ENCODE data around the gene RNF144A. TPM values are rescaled to one million over a fixed set of nuclear protein-coding genes. Genes with fewer than 3 reads are reported as not detected.

Gene RNF144A
- total RNA-seq, 1 experiment from 2014 or later = 0.21 TPM

DNA sequence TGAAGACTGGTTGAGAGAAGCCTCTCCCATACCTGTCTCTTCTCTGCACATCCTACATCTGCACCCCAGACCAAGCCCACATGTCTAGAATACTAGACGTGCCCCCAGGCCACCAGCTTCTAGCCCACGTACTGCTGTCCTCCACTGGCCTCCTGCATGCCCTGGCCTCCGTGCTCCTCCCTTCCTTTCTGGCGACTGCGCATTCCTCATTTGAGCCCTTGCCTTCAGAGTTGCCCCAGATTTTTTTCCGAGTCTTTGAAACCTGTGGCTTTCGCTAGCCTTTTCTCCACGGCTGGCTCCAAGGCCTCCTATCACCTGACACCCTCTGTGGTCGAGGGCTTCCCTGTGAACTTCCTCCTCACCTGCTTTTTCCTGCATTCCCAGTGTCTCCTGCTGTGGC is 11.2 kb downstream of the RNF144A start:
- CTCF ChIA-PET = interaction anchor here (0.7 to 1.6 kb wide), 3 partner anchors 9 to 116 kb away, joined by 3 to 6 read pairs (median 3); partner anchors contain the start of gene RNF144A
- intact Hi-C loops (cut with micrococcal nuclease) = no loop called here
- POLR2A ChIA-PET = no interaction called here
- peaks cover 7% of the 10 kb centered on the region for H3K9me3 Mint-ChIP-seq (ENCODE audit: unreplicated experiment)
- no peak for DNase-seq (ENCODE audit: unreplicated experiment)
- no peak overlapping the region for H3K27ac Mint-ChIP-seq (ENCODE audit: low read depth, unreplicated experiment)
- H3K36me3 Mint-ChIP-seq (ENCODE audit: insufficient read depth, unreplicated experiment) = no peaks in the 10 kb centered on the region
- no TSS peak for BruUV-seq (replicated peaks)
- H3K4me3 Mint-ChIP-seq (ENCODE audit: unreplicated experiment) = no peak overlapping the region
- no peaks in the 10 kb centered on the region for H3K4me1 Mint-ChIP-seq (ENCODE audit: insufficient read depth, unreplicated experiment)
- H3K27me3 Mint-ChIP-seq (ENCODE audit: insufficient read depth, unreplicated experiment) = peaks cover 47% of the 10 kb centered on the region
- TF ChIP-seq, protein P1, sequence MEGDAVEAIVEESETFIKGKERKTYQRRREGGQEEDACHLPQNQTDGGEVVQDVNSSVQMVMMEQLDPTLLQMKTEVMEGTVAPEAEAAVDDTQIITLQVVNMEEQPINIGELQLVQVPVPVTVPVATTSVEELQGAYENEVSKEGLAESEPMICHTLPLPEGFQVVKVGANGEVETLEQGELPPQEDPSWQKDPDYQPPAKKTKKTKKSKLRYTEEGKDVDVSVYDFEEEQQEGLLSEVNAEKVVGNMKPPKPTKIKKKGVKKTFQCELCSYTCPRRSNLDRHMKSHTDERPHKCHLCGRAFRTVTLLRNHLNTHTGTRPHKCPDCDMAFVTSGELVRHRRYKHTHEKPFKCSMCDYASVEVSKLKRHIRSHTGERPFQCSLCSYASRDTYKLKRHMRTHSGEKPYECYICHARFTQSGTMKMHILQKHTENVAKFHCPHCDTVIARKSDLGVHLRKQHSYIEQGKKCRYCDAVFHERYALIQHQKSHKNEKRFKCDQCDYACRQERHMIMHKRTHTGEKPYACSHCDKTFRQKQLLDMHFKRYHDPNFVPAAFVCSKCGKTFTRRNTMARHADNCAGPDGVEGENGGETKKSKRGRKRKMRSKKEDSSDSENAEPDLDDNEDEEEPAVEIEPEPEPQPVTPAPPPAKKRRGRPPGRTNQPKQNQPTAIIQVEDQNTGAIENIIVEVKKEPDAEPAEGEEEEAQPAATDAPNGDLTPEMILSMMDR (IDR thresholded peaks at IDR 0.05; ENCODE audit: unreplicated experiment) = no peak

DNA sequence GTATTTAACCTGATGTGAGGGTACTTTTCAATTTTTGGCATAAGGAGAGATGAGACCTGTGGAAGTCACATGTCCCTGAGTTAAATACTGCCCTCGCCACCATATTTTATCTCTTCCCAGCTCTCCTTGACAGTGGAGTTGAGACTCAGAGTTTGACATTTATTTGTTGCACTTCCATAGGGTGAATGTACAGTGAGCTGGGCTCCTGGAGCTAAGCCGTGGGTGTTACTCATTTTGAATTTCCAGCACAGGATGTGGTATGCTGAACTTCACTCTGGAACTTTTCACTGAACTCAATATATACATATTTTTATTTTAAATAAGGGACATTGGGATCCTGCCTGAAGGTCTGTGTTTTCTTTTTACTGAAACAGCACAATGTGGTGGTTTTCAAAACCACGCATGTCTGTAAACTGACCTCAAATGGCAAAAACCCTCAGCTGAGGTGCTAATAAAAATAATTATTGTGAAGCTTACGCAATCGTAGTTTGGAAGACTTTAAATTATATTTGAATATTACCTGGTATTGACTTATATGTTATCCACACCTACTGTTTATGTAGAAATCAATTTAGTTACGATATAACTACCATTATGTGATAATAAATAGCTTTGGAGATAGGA is 12.1 kb downstream of the RNF144A start:
- DNase-seq (ENCODE audit: unreplicated experiment) = no peak
- H3K36me3 Mint-ChIP-seq (ENCODE audit: insufficient read depth, unreplicated experiment) = no peaks in the 10 kb centered on the region
- H3K27ac Mint-ChIP-seq (ENCODE audit: low read depth, unreplicated experiment) = no peak overlapping the region
- intact Hi-C loops (cut with micrococcal nuclease) = no loop called here
- BruUV-seq (replicated peaks) = no TSS peak
- ChIA-PET POLR2A (interaction anchor here (0.6 kb wide), 1 partner anchor 10 kb away, joined by 3 read pairs; no protein-coding TSS in a partner anchor), CTCF (interaction anchor here (0.7 to 1.6 kb wide), 6 partner anchors 10 to 1763 kb away, joined by 3 to 6 read pairs (median 3); partner anchors contain the start of gene RNF144A)
- H3K27me3 Mint-ChIP-seq (ENCODE audit: insufficient read depth, unreplicated experiment) = peaks cover 40% of the 10 kb centered on the region
- no peak overlapping the region for H3K4me3 Mint-ChIP-seq (ENCODE audit: unreplicated experiment)
- H3K4me1 Mint-ChIP-seq (ENCODE audit: insufficient read depth, unreplicated experiment) = no peaks in the 10 kb centered on the region
- TF ChIP-seq, protein P1 (IDR thresholded peaks at IDR 0.05; ENCODE audit: unreplicated experiment) = no peak
- peaks cover 7% of the 10 kb centered on the region for H3K9me3 Mint-ChIP-seq (ENCODE audit: unreplicated experiment)

DNA sequence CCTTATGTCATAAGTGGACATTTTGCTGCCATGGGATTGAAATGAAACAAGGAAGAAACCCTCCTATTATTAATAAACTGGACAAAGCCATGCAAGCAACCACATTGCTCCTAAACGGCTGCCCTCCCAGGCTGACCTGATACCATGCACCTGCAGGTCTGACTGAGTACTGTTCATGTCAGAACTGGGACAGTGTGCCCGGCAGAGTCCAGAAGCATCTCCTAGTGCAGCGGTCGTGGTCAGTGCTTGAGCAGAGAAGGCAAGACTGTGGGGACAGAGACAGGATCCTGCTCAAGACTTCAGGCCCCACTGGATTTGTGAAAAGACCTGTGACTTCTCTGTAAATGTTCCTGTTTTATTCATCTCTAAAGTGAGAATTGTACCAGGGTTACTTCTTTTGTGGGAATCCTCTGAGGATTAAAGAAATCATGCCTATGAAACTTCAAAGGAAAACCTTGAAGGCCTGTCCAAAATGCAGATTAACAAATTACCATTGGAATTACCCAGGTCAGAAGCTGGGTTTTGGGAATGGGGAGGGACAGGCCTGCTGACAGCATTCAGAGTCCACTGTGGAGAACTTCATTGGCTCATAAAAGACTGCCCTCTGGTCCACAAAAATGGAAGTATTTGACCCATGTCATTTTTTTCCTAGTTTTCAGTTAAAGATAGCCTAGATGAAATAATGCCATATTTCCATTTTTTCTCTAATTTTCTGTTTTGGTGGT is 13.9 kb downstream of the RNF144A start:
- Mint-ChIP-seq H3K4me3 (ENCODE audit: unreplicated experiment) (no peak overlapping the region), H3K27me3 (ENCODE audit: insufficient read depth, unreplicated experiment) (peaks cover 39% of the 10 kb centered on the region), H3K4me1 (ENCODE audit: insufficient read depth, unreplicated experiment) (no peaks in the 10 kb centered on the region), H3K27ac (ENCODE audit: low read depth, unreplicated experiment) (no peak overlapping the region), H3K36me3 (ENCODE audit: insufficient read depth, unreplicated experiment) (no peaks in the 10 kb centered on the region), H3K9me3 (ENCODE audit: unreplicated experiment) (peaks cover 7% of the 10 kb centered on the region)
- TF ChIP-seq, protein P1 (IDR thresholded peaks at IDR 0.05; ENCODE audit: unreplicated experiment) = no peak
- ChIA-PET POLR2A (no interaction called here), CTCF (no interaction called here)
- intact Hi-C loops (cut with micrococcal nuclease) = no loop called here
- no peak for DNase-seq (ENCODE audit: unreplicated experiment)
- BruUV-seq (replicated peaks) = no TSS peak

DNA sequence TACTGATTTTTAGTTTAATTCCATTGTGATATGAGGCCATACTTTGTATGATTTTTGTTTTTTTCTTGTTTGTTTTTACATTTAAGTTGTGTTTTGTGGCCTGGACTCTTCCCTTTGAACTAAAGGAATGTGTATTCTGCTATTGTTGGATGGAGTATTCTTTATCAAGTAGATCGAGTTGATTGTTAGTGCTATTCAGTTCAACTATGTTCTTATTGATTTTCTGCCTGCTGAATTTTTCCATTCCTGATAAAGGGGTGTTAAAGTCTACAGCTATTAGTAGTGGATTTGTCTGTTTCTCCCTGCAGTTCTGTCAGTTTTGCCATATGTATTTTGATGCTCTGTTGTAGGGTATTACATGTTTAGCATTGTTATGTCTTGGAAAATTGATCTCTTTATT is 14.5 kb downstream of the RNF144A start:
- H3K36me3 Mint-ChIP-seq (ENCODE audit: insufficient read depth, unreplicated experiment) = no peaks in the 10 kb centered on the region
- no peaks in the 10 kb centered on the region for H3K4me1 Mint-ChIP-seq (ENCODE audit: insufficient read depth, unreplicated experiment)
- peaks cover 7% of the 10 kb centered on the region for H3K9me3 Mint-ChIP-seq (ENCODE audit: unreplicated experiment)
- CTCF ChIA-PET = interaction anchor here (0.6 kb wide), 1 partner anchor 12 kb away, joined by 3 read pairs; no protein-coding TSS in a partner anchor
- H3K4me3 Mint-ChIP-seq (ENCODE audit: unreplicated experiment) = no peak overlapping the region
- peaks cover 42% of the 10 kb centered on the region for H3K27me3 Mint-ChIP-seq (ENCODE audit: insufficient read depth, unreplicated experiment)
- no peak overlapping the region for H3K27ac Mint-ChIP-seq (ENCODE audit: low read depth, unreplicated experiment)
- POLR2A ChIA-PET = interaction anchor here (0.6 kb wide), 1 partner anchor 829 kb away, joined by 3 read pairs; no protein-coding TSS in a partner anchor
- no peak for DNase-seq (ENCODE audit: unreplicated experiment)
- intact Hi-C loops (cut with micrococcal nuclease) = no loop called here
- no TSS peak for BruUV-seq (replicated peaks)
- TF ChIP-seq, protein P1 (IDR thresholded peaks at IDR 0.05; ENCODE audit: unreplicated experiment) = no peak

Measured in MCF 10A (cell line).